GM23338 (cell line): ENCODE results near the gene DUSP9.
A peak's percentile ranks its signal among the peaks of the same experiment; 100 is the strongest.

ENCODE experiments used
- CTCF ChIP-seq, 2 experiments: fragments of 200-600 bp in 1 of 2; sonication (generic) in 1 of 2; conservative IDR thresholded peaks; 2 replicates each; pipeline versions ENCODE4 v1.5.1 to v1.6.1; 2016 to 2017; ENCODE audit warnings: antibody characterized with exemption in 2 of 2, low read depth in 2 of 2, mild to moderate bottlenecking in 2 of 2, moderate library complexity in 1 of 2
- EZH2 ChIP-seq: fragments of 200-600 bp; sonication (generic); IDR thresholded peaks from one replicate; pipeline ENCODE4 v1.8.0; 2017; ENCODE audit warnings: antibody characterized with exemption, mild to moderate bottlenecking, low read depth; ENCODE audit not compliant: unreplicated experiment
- EZH2phosphoT487 ChIP-seq: fragments of 200-600 bp; sonication (generic); IDR thresholded peaks from one replicate; pipeline ENCODE4 v1.8.1; 2018; ENCODE audit warnings: antibody characterized with exemption; ENCODE audit not compliant: unreplicated experiment
- STAT1 ChIP-seq: IDR thresholded peaks from one replicate; pipeline ENCODE4 v1.6.1; 2016; ENCODE audit warnings: antibody characterized with exemption; ENCODE audit not compliant: unreplicated experiment
- ZNF331 ChIP-seq: fragments of 250-450 bp; sonication (Bioruptor Pico); IDR thresholded peaks from 2 replicates; pipeline ENCODE4 v1.5.0; 2020; ENCODE audit warnings: low read depth, mild to moderate bottlenecking, moderate library complexity

- TF ChIP-seq STAT1 (no peak), ZNF331 (no peak), CTCF (conservative IDR thresholded peaks at IDR 0.05; ENCODE audit: low read depth in 2 of 2) (peak; percentile 55 to 67), EZH2phosphoT487 (no peak), EZH2 (no peak)
These were observed 15.3 kb downstream of the DUSP9 start for GRCh38 chrX:153662266-153662665.
